GM18502 (cell line): ENCODE measurements around the gene UBE2I.

Experiments
- ATAC-seq: cut with Tn5 transposase; IDR thresholded peaks from one replicate; pipeline ENCODE4 v1.9.1; 2021; ENCODE audit warnings: mild to moderate bottlenecking; ENCODE audit not compliant: unreplicated experiment, poor library complexity

Gene UBE2I

DNA sequence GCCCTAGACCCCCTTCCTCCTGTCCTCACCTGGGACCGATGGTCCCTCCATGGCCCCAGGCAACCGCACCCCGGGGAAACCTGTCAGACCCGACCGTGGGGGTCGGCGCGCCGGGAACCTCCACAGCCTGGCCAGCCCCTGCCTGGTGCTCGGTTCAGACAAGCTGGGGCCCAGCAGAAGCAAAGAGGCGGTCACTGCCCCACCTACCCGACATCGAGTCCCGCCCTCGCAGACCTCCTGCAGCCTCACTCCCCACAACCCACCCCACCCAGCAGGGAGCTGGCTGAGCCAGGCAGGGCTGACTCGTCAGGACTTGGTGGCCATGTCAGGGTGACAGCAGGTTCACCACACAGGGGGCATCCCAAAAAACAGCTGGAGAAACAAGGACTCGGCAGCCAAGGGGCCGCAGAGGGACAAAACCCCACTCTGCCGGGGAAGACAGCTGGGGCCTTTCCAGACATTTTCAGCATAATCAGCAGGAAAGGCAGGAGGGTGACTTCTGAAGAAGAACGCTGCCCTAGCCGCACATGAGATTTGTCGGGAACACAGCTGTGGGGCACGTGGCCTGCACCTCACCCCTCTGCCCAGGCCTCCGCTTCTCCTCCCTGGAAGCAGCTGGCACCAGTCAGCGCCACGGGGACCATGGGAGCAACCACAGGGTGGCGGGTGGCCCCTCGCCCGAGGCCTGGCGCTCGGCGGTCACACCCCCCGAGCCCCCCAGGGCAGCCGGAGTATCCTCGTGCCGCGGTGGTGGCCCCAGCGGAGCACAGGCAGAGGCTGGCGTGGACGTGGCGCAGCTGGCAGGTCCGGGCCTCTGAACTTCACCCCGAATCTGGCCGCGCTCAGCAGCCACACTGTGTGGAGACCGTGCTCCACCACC, 65.2 kb downstream of the UBE2I start:
- no peak for ATAC-seq

DNA sequence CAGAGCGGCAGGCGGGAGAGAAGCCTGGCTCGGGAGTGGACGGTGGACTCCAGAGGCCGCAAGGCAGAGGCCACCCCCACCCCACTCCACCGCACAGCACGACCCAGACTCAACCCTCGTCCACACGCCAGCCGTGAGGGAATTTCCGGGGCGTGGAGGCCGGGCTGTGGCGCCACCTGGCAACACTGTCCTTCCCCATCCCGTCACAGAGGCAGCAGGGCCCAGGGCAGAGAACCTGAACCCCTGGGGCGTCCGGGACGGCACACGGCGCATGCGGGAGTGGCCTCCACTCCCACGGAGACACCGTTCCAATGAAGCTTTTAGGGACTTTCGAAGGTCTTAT, 65.8 kb downstream of the UBE2I start:
- no peak for ATAC-seq

DNA sequence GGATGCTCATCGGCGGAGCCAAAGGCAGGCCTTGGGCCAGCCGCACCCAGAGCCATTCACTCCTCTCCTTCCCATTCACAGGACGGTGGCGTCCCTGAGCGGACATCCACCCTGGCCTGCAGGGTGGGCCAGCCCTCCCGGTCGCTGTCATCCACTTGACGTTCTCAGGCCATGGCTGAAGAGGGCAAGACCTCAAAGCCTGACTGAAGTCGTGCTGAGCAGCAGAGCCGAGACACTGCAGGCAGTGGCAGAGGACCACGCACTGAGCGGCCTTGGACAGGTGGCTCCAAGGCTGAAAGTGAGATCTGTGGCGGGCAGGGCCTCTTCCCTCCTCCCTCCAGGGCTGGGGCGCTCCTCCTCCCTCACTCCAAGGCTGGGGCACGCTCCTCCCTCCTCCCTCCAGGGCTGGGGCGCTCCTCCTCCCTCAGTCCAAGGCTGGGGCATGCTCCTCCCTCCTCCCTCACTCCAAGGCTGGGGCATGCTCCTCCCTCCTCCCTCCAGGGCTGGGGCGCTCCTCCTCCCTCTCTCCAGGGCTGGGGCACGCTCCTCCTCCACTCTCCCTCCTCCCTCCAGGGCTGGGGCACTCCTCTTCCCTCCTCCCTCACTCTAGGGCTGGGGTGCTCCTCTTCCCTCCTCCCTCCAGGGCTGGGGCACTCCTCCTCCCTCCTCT, 66.4 kb downstream of the UBE2I start:
- ATAC-seq, result no peak
